K562 (cell line): ENCODE data around the gene PAIP2. TPM values are rescaled to one million over a fixed set of nuclear protein-coding genes. Genes with fewer than 3 reads are reported as not detected.

Experiments
- BCOR ChIP-seq: fragments of 450-650 bp; IDR thresholded peaks from 2 replicates; pipeline ENCODE4 v1.6.1; 2016
- BRCA1 ChIP-seq, 2 experiments: fragments of 450-650 bp in 1 of 2; sonication (generic) in 1 of 2; formaldehyde crosslinking in 1 of 2; IDR thresholded peaks; 2 replicates each; pipeline versions ENCODE4 v1.5.0 to v1.6.1; 2017 to 2020; ENCODE audit warnings: mild to moderate bottlenecking in 1 of 2, missing genetic modification reagents in 1 of 2
- ELF1 ChIP-seq: fragments of 200-800 bp; sonication (Bioruptor generic); IDR thresholded peaks from 2 replicates; pipeline ENCODE4 v1.6.1; 2016; ENCODE audit warnings: missing genetic modification characterization, missing compliant biosample characterization
- ETS2 ChIP-seq: IDR thresholded peaks from 2 replicates; pipeline ENCODE4 v1.6.1; 2016; ENCODE audit warnings: borderline replicate concordance, missing genetic modification characterization, mild to moderate bottlenecking, moderate library complexity, missing compliant biosample characterization; ENCODE audit not compliant: poor library complexity, severe bottlenecking
- KDM1A ChIP-seq, 2 experiments: fragments of 450-650 bp; IDR thresholded peaks; 2 replicates each; pipeline ENCODE4 v1.6.1; 2016; ENCODE audit warnings: mild to moderate bottlenecking in 2 of 2
- ZNF133 ChIP-seq: fragments of 250-450 bp; sonication (Bioruptor Pico); IDR thresholded peaks from 2 replicates; pipeline ENCODE4 v1.4.0; 2020; ENCODE audit warnings: mild to moderate bottlenecking
- polyA plus RNA-seq, 8 experiments: library from polyadenylated mRNA; depleted of rRNA in 4 of 8; stranded (reverse) in 5 of 8; unstranded in 3 of 8; fragments of >200 nt; fragmentation: Nextera tagmentation in 2 of 8; fragmentation: Illumina TruSeq in 1 of 8; extraction: Ambion mirVana in 2 of 8; extraction: Trizol in 1 of 8; gene quantifications; 2 replicates each; pipeline versions ENCODE4 v1.2.1 to v1.2.3, GENCODE V29; 2011 to 2014; ENCODE audit warnings: inconsistent platforms in 1 of 8, missing spikeins in 1 of 8
- total RNA-seq, 7 experiments: library from RNA; depleted of rRNA in 6 of 7; stranded (reverse); fragments of >200 nt in 6 of 7; fragmentation: Illumina TruSeq in 2 of 7; extraction: Trizol in 2 of 7; gene quantifications; 2 replicates each; pipeline versions ENCODE4 v1.2.1 to v1.2.3, GENCODE V29; 2011 to 2021; ENCODE audit warnings: low replicate concordance in 1 of 7
- TF ChIP-seq, protein P1 (sequence below), 2 experiments: fragments of 450-650 bp; IDR thresholded peaks; 2 replicates each; pipeline ENCODE4 v1.6.1; 2018; ENCODE audit warnings: mild to moderate bottlenecking in 2 of 2, low read depth in 1 of 2; ENCODE audit not compliant: partially characterized antibody in 2 of 2
- TF ChIP-seq, protein P2 (sequence below): fragments of 250-450 bp; sonication (Bioruptor Pico); IDR thresholded peaks from 2 replicates; pipeline ENCODE4 v1.5.1; 2021; ENCODE audit warnings: mild to moderate bottlenecking
- TF ChIP-seq, protein P3 (sequence below): fragments of 450-650 bp; IDR thresholded peaks from 2 replicates; pipeline ENCODE4 v1.6.1; 2017; ENCODE audit warnings: antibody characterized with exemption
- TF ChIP-seq, protein P4 (sequence below): sonication (generic); formaldehyde crosslinking; IDR thresholded peaks from 2 replicates; pipeline ENCODE4 v1.9.0; 2022; ENCODE audit warnings: mild to moderate bottlenecking, missing genetic modification reagents

Gene PAIP2
- total and polyA plus RNA-seq, 9 of the 15 experiments (the other 6 are each of a cell fraction or from before 2014, with no cell fraction given), result 78.3 to 187 (median 128) TPM

DNA sequence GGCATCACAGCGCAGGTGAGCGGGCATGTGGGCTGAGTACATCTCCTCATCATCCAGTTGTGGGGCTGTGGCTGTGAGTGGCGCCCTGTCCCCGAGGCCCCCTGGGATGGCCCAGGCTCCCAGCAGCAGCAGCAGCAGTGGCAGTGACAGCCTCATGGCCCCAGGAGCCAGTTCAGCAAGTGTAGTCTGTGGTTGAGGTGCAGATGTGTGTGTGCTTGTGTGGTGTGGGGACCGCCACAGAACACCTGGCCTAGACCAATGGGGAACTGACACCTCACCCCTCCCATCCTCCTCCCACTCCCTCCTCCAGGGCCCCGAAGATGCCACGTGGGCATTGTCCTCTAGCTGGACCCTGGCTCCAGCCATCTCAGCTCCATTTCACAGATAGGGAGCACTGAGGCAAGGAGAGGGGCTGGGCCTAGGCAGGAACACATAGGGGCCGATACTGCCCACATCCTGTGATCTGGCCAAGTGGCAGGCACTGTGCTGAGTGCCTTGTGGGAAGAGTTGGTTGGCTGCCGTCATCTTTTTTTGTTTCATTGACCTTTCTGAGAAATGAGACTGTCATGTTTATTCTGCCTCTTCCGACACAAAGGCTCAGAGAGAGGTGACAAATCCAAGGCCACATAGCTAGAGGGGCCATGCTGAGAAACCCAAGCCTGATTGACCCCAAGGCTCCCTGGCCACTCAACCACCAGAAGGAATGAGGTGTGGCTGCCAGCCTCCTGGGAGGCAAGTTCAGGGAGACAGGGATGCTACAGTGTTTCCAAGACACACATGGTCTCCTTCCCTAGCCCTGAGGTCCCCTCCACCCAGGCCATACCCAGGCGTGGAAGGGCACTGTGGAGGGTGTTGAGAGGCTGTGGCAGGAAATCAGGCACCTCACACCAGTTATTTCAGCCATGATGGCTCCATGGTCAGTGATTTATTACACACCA is 48.3 kb downstream of the PAIP2 start, which contains the start of gene MZB1 (continued):
- TF ChIP-seq, protein P1, sequence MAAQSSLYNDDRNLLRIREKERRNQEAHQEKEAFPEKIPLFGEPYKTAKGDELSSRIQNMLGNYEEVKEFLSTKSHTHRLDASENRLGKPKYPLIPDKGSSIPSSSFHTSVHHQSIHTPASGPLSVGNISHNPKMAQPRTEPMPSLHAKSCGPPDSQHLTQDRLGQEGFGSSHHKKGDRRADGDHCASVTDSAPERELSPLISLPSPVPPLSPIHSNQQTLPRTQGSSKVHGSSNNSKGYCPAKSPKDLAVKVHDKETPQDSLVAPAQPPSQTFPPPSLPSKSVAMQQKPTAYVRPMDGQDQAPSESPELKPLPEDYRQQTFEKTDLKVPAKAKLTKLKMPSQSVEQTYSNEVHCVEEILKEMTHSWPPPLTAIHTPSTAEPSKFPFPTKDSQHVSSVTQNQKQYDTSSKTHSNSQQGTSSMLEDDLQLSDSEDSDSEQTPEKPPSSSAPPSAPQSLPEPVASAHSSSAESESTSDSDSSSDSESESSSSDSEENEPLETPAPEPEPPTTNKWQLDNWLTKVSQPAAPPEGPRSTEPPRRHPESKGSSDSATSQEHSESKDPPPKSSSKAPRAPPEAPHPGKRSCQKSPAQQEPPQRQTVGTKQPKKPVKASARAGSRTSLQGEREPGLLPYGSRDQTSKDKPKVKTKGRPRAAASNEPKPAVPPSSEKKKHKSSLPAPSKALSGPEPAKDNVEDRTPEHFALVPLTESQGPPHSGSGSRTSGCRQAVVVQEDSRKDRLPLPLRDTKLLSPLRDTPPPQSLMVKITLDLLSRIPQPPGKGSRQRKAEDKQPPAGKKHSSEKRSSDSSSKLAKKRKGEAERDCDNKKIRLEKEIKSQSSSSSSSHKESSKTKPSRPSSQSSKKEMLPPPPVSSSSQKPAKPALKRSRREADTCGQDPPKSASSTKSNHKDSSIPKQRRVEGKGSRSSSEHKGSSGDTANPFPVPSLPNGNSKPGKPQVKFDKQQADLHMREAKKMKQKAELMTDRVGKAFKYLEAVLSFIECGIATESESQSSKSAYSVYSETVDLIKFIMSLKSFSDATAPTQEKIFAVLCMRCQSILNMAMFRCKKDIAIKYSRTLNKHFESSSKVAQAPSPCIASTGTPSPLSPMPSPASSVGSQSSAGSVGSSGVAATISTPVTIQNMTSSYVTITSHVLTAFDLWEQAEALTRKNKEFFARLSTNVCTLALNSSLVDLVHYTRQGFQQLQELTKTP (IDR thresholded peaks at IDR 0.05; ENCODE audit: low read depth in 1 of 2, partially characterized antibody in 2 of 2), result no peak
- TF ChIP-seq, protein P2, sequence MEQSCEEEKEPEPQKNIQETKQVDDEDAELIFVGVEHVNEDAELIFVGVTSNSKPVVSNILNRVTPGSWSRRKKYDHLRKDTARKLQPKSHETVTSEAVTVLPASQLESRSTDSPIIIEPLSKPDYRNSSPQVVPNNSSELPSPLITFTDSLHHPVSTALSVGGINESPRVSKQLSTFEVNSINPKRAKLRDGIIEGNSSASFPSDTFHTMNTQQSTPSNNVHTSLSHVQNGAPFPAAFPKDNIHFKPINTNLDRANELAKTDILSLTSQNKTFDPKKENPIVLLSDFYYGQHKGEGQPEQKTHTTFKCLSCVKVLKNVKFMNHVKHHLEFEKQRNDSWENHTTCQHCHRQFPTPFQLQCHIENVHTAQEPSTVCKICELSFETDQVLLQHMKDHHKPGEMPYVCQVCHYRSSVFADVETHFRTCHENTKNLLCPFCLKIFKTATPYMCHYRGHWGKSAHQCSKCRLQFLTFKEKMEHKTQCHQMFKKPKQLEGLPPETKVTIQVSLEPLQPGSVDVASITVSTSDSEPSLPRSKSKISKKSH (CRISPR knock-in tag), result no peak
- TF ChIP-seq ZNF133 (CRISPR knock-in tag) (no peak), BRCA1 (IDR thresholded peaks at IDR 0.05) (no peak), BRCA1 (CRISPR knock-in tag; IDR thresholded peaks at IDR 0.05) (no peak), ELF1 (no peak), ETS2 (tag) (no peak), KDM1A (IDR thresholded peaks at IDR 0.05) (peak in 1 of 2 experiments; percentile 34; a peak in 1 of 4 replicates), BCOR (peak; percentile 22; the same call in 1 of the 2 replicates)
- TF ChIP-seq, protein P3, sequence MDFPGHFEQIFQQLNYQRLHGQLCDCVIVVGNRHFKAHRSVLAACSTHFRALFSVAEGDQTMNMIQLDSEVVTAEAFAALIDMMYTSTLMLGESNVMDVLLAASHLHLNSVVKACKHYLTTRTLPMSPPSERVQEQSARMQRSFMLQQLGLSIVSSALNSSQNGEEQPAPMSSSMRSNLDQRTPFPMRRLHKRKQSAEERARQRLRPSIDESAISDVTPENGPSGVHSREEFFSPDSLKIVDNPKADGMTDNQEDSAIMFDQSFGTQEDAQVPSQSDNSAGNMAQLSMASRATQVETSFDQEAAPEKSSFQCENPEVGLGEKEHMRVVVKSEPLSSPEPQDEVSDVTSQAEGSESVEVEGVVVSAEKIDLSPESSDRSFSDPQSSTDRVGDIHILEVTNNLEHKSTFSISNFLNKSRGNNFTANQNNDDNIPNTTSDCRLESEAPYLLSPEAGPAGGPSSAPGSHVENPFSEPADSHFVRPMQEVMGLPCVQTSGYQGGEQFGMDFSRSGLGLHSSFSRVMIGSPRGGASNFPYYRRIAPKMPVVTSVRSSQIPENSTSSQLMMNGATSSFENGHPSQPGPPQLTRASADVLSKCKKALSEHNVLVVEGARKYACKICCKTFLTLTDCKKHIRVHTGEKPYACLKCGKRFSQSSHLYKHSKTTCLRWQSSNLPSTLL, result no peak
- TF ChIP-seq, protein P4, sequence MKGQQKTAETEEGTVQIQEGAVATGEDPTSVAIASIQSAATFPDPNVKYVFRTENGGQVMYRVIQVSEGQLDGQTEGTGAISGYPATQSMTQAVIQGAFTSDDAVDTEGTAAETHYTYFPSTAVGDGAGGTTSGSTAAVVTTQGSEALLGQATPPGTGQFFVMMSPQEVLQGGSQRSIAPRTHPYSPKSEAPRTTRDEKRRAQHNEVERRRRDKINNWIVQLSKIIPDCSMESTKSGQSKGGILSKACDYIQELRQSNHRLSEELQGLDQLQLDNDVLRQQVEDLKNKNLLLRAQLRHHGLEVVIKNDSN, result peak; percentile 17; the same call in 1 of the 2 replicates
